DMS79 (cell line): ENCODE measurements around the gene CDYL2.
"Not testable (repeated sequence)": the region's sequence is repeated elsewhere in the genome, so short reads cannot be mapped to it uniquely, and the experiment has no call there.

Experiments
- DNase-seq: peaks from one replicate; lab custom pipeline; 2025; lab: John Stamatoyannopoulos, UW

Gene CDYL2

DNA sequence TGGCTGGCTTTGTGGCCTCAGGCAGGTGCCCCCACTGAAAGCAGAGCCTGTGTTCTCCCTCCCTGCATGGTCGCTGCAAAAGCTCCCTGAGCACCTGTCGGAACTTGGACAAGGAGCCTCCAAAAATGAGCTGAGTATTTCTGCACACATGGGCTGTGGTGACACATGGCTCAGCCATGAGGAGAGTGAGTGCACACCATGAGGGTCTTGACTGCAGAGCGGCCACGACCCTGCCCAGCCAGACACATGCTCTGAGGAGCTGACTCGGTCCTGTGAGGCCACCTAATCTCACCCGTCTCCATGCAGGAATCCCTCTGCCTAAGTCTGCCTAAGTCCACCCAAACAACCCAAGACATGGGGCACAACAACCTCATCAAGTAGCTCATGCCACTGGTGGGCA is 134.7 kb downstream of the CDYL2 start:
- no peak for DNase-seq

DNA sequence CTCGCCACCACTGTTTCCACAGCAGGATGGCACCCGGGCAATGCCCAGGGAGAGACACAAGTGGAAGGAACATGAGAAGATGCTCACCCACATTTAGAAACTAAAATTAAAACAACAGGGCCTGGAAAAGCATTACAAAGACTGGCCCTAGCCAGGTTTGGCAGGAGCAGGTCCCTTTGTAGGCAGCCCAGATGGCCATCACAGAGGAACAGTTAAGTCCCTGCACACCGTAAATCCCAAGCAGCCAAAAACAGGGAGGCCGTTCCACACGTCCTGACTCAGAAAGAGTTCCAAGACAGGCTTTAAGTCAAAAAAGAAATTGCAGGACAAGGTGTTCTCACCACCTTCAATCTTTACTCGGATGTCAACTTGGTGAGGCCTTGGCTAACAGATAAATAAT is 136.5 kb downstream of the CDYL2 start:
- no peak for DNase-seq

DNA sequence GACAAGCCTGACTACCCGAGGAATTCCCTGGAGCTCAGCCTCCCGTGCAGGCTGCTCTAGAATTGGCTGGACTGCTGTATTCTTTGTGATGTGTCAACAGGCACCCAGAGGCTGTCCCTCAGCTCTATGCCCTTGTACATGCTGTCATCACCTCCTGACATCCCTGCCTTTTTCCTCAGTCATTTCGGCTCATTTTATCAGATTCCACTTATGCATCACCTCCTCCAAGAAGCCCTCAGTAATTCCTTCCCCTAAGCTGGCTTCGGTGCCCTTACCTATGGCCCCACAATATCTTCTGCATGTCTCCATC is 137.2 kb downstream of the CDYL2 start:
- no peak for DNase-seq

DNA sequence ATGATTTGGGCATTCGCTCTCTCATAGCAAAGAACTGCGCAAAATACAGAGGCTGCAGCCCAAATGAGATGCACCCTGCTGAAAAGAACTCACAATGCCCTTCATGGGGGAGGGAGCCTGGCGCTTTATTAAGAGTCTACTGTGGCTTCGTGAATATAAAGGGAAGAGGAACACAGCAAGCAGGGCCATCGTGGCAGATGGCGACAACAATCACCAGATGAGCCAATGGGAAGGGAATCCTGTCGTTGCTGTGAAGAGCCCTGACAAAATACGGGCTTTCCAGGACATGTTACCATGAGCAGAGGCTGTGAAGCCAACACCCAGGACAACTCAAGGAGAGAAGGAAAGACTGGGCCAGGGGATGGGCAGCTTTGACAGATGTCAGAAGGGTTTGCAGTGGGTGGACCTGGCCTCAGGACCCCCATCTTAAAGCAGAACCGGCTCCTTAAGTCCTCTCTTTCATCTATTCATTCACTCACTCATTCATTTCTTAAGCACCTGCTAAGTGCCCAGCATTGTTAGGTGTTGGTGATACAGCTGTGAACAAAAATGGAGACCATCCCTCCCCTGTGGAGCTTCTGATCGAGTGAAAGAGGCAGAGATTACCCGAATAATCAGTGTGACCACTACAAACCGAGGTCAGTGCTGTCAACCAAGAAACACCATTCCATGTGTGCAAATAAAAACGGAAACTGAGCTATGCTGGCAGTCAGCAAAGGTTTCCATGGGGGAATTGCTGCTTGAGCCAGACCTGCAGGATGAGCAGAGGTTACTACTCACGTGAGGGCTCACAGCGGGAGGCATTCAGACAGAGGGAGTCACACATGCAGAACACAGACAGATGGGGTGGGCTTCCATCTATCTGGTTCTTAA is 137.8 kb downstream of the CDYL2 start:
- DNase-seq, result no peak

DNA sequence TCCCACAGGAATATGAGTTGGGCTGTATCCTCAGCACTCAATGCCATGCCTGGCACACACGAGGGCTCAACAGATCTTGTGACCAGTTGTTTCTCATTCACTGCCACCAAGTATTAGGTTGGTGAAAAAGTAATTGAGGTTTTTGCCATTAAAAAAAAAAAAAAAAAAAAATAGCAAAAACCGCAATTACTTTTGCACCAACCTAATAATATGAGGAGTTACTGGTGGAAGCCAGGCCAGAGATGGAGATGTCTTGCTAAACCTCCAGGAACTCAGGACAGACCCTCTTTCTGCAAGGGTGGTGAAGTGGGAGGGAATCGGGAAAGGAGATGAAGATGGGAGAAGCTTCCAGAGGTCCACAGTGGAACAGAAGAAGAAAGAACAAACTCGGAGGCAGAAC is 139.0 kb downstream of the CDYL2 start:
- no peak for DNase-seq

DNA sequence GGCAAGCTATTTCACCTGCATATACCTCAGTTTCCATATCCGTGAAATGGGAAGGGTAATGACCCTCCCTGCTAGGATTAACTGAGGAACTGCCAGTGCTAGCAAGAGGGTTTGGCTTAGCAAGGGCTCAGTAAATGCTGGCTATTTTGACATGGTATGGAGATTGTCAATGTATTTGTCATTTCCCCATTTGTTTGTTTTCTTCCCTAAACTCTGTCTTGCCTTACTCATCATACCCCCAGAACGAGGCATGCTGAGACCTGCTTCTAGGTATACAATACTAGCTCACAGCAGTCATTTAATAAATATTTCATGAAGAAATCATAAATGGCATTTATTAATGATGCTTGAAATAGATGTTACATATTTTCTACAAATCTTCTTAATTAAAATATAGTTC is 139.6 kb downstream of the CDYL2 start:
- no peak for DNase-seq

DNA sequence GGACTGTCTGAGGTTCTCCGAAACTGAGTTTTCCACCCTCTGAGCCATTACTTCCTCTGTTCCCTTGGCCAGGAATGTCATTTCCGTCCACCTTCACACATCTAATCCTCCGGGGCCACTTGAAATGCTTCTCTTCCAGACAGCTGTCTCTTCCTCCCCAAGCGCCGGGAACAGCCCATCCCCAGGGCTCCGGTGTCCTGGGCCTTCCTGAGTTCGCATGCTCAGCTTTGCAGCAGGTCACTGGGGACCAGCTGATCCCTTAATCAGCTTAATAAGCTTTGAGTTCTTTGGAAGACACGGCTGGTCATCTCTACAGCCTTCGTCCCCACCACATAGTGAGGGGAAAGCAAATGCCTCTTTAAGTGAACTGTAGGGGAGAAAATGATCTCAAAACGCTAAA is 140.2 kb downstream of the CDYL2 start:
- no peak for DNase-seq

DNA sequence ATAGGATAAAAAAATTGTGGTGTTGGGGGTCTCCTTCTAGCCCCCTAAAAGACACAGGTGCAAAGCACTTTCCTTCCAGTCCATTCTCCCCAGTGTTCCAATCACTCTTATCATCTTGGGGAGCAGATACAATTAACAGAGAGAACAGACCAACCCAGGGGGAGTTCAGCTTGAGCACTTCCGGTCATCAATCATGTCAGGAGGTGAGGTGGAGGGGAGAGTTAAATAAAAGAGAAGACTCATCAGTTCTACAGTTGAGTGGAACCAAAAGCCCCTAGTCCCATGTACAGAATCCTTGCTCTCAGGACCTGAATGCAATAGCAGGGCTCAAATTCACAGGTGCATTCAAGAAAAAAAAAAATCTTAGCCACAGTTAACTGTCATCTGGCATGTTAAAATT is 141.3 kb downstream of the CDYL2 start:
- DNase-seq, result no peak

DNA sequence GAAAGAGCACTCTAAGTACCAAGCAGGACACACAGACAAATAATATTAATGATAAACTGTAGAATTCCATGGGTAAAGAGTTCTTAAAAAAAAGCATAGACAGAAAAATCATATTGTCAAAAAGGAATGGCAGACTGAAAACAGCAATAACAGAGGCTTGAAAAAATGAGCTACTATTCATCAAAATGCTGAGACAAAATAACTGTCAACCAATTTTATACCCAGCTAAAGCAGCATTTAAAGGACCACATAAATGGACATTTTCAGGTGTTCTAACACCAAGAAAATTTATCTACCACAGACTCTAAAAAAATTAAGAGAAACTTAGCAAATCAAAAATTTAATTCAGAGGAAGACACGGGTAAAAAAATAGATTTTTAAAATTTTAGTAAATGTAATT is 144.5 kb downstream of the CDYL2 start:
- DNase-seq, result no peak

DNA sequence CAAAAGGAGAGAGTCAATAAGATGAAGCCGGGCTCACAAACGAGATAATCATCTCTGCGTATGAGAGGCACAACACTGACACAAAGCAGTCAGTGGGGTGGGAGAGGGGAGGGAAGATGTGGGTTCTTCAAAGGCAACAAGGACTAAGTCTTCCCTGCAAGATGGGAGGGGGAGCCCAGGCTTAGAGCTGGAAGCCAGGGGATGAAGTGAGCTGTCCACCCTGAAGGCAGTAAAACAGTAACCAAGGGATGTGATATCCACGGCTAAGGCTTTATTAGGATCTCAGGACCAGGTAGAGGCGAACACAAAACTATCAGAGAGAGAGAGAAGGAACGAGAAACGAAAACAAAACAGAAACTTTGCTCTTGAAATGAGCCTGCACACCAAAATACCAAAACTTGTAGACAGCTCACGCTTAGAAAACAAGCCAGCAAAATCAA is 147.7 kb downstream of the CDYL2 start:
- no peak for DNase-seq

DNA sequence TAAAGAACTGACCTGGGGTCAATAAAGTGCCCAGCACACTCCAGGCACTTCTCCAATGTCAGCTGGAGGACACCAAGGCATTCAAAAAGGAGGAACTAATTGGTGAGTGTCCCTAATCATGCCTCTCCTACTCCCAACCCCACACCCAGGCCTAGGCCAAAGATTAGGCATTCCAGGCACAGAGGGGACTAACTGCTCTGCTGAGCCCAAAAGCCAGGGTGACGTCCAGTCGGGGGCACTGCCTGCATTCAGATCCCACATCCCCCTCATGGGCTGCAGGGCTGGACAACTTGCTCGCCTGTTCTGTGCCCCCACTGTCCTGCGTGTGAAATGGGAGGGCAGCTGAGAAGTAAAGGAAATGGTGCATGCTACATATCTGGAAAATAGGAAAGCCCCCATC is 148.2 kb downstream of the CDYL2 start:
- DNase-seq, result no peak

DNA sequence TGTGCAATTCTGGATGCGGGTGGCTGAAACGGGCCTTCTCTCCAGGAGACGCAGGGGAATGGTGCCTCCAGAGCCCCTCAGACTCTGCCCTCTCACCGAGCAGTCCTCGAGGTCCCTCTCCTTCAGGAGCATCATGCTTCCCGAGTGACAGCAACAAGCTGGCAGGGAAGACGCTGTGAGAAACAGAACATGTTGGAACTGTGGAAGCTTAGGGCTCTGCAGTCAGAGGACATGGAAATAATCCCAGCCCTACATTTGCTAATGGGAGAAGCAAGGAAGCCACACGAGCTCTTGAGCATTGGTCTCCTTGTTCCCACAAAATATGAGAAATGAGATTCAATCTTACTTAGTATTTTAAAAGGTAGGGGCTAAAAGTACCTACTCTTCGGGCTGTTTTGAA is 148.6 kb downstream of the CDYL2 start:
- no peak for DNase-seq

DNA sequence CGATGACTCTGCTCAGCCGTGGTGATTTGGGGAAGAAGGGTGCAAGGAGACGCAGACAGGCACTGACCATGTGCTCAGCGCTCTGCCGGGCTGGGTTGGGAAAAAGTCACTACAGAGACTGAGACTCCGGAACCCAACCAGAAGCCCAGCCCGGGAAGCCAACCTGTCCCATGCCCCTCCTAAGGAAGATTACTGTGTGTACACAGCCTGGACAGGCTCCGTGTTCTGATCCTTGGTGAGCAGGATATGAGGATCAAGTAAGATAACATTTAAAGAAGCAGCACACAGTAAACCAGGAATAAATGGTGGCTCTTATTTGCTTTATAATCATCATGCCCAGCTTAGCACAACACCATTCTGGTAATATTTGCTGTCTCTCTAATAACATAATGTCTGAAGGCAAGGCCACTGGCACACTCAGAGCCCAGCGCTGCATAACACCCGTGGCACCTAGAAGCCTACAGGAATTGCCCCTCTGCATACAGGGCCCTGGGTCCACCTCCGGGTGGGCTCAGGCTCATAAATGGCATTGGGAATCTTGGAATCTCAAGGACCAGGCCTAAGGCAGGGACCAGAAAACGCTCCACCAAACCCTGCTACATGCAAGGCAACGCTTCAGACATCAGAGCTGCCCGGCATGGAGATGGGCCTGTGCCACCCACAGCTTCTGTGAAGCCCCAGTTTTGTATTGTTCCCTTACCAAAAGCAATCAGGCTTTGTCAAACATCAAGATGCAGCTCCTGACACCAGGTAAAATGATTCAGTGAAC is 150.1 kb downstream of the CDYL2 start:
- DNase-seq, result no peak

DNA sequence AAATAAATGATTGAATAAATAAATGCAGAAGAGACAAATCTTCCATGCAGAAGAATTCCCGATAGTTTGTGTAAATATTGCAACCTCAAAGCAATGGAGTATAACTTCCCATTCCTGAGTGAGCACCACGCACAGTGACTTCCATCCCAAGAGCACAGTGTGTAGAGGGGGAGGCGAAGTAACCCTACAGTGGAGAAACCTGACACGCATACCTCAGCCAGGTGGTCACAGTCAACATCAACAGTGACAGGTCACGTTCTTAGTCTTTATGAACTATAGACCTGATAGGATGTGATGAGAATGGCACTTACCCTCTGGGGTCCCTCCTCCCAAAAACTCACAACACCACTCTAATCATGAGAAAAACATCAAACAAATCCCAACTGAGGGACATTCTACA is 152.0 kb downstream of the CDYL2 start:
- DNase-seq, result no peak

DNA sequence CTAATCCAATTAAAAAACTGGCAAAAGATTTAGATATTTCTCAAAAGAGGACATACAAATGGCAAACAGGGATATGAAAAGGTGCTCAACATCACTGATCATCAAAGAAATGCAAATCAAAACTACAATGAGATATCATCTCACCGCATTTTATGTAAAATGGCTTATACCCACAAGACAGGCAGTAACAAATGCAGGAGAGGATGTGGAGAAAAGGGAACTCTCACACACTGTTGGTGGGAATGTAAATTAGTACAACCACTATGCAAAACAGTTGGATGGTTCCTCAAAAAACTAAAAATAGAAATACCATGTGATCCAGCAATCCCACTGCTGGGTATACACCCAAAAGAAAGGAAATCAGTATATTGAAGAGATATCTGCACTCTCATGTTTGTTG is 154.1 kb downstream of the CDYL2 start:
- not testable (repeated sequence) for DNase-seq

DNA sequence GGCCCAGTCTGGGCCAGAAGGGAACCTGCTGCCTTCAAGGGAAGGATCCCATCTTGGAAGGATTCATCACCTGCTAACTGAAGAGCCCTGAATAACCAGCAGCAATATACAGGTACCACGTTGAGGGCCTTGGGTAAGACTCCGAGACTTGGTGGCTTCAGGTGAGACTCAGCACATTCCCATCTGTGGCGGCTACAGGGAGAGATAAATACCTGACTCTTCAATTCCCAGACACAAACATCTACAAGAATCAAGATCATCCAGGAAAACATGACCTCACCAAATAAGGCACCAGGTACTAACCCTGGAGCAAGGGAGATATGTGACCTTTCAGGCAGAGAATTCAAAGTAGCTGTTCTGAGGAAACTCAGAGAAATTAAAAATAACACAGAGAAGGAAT is 164.1 kb downstream of the CDYL2 start:
- DNase-seq, result no peak

DNA sequence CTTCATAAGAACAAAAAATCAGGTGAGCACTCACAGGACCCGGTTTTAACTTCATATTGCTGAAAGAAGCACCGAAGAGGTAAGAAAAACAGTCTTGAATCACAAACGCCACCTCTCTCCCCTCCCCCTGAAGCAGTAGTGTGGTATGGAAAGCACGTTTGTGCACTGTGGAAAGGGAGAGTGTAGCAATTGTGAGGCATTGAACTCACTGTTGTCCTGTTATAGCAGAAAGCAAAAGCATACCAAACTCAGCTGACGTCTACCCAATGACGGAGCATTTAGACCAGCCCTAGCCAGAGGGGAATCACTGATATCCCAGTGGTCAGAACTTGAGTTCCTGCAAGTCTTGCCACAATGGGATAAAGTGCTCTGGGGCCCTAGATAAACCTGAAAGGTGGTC is 164.8 kb downstream of the CDYL2 start:
- no peak for DNase-seq

DNA sequence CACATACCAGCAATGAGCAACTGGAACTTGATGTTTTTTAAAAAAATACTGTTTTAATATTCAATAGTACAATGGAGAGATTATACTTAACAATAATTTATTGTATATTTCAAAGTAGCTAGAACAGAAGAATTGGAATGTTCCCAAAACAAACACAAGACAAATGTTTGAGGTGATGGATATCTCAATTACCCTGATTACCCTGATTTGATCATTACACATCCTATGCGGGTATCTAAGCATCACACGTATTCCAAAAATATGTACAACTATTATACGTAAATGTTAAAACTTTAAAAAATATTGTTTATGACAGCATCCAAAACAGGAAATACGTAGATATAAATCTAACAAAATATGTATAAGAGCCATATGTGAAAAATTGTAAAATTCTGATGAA is 166.8 kb downstream of the CDYL2 start:
- no peak for DNase-seq

DNA sequence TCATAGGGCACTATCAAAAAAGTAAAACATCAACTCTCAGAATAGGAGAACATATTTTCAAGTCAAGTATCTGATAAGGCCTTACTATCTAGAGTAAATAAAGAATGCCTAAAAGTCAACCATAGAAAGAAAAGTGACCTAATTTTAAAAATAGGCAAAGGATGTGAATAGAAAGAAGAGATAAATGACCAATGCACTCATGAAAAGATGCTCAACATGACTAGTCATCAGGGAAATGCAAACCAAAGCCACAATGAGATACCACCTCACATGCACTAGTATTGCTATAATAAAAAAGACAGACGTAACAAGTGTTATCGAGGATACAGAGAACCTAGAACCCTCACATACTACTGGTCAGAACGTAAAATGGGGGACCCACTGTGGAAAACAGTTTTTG is 172.8 kb downstream of the CDYL2 start:
- DNase-seq, result no peak

DNA sequence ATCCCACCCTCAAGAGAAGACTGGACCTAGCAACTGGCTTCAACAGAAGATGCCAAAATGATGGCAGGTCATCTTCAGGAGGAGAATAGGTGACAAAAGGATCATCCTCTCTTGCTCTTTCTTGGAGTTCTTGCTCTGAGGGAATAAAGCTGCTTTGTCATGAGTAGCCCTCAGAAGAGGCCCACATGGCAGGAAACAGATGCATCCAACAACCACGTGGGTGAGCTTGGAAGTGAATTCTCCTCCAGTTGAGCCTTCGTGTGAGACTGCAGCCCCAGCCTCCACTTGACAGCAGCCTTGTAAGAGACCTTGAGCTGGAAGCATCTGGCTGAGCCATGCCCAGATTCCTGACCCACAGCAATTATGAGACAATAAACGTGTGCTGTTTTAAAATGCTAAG is 176.1 kb downstream of the CDYL2 start:
- DNase-seq, result no peak

DNA sequence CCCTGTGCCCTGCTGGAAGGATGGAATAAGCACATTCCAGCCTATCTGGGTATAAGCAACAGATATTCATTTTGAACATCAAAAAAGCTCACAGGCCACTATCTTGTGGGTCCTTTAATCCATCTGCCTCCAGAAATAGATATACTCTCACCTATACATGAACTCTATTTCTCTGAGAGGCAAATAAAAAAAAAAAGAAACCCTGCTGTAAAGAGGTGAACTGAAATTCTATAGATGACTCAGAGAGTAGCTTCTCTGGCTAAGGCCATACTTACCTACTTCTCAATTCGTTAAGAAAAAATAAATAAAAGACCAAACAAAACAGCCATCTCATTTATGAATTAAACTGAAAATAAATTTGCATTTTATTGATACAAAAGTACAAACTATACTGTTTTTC is 177.3 kb downstream of the CDYL2 start:
- DNase-seq, result no peak

DNA sequence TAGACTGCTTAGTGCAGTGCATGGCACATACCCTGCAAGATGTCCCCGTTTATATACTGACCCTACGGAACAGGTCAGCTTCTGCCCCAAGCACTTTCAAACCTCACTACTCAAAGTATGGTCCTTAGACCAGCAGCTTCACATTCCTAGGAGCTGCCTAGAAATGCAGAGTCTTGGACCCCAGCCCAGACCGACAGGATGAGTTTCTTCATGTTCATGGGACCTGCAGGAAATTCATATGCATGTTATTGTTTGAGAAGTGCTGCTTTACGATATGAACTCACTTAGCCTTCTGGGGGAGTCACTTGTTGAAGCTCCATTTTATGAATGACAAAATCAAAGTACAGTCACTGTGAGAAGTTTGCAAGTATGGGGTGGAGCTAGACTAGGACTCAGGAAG is 181.0 kb downstream of the CDYL2 start:
- DNase-seq, result no peak

DNA sequence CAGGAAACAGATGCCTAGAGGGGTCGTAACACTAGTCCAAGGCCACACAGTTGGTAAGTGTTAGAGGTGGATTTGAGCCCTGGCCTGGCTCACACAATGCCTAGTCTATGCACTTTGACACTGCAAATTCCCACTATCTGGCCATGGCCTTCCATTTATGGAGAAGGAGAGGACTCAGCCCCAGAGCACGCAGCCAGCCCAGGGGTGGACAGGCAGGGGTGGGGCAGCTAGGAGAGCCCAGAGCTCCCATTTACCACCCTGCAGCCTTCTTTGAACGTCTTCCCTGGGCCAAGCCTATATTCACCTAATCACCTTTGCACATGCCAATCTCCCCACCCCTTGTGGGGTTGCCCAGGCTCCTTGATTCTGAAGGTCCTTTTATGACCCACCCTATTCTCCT is 182.4 kb downstream of the CDYL2 start:
- no peak for DNase-seq
